Endothelial cell of umbilical vein (primary cell): ENCODE data around the gene RABEP1. TPM values are rescaled to one million over a fixed set of nuclear protein-coding genes. Genes with fewer than 3 reads are reported as not detected.

ENCODE experiments used
- BruUV-seq: library from RNA; stranded (reverse); fragments of 400-500 nt; replicated peaks from 2 replicates; lab custom pipeline; 2021; lab: Mats Ljungman, UMichigan
- CTCF ChIA-PET: fragments of 300-600, 350-600 bp; sonication (Branson Sonifier 250); formaldehyde crosslinking; loops from one replicate; lab custom pipeline; 2021; ENCODE audit warnings: antibody characterized with exemption, inconsistent platforms; lab: Charles Lee
- POLR2A ChIA-PET: fragments of 300-600, 350-600 bp; sonication (Branson Sonifier 250); formaldehyde crosslinking; loops from one replicate; lab custom pipeline; 2021; ENCODE audit warnings: antibody characterized with exemption, inconsistent platforms; lab: Charles Lee
- DNase-seq: peaks from one replicate; pipeline ENCODE4 v3.0.0-alpha.2; 2011; ENCODE audit warnings: low read depth, low spot score
- FAIRE-seq: peaks from 2 replicates; lab custom pipeline; 2011; peaks lifted over from hg19 to GRCh38; lab: Jason Lieb, UNC
- H2AFZ ChIP-seq: 2 replicates; pipeline ENCODE4 v1.6.0; 2012; ENCODE audit warnings: low read depth, low read length, control low read depth, inconsistent platforms
- H3K27ac ChIP-seq: 2 replicates; pipeline ENCODE4 v1.5.1; 2011; ENCODE audit warnings: low read depth, mild to moderate bottlenecking, control low read depth, low read length, moderate library complexity; ENCODE audit not compliant: insufficient read depth
- H3K27me3 ChIP-seq, 2 experiments: 2 replicates each; pipeline versions ENCODE4 v1.6.0 to v1.6.1; 2011; ENCODE audit warnings: low read length in 2 of 2, mixed read lengths in 1 of 2; ENCODE audit not compliant: control insufficient read depth in 2 of 2, insufficient read depth in 2 of 2
- H3K36me3 ChIP-seq, 2 experiments: 2 replicates in 1 of 2; 3 replicates in 1 of 2; pipeline ENCODE4 v1.5.1; 2011; ENCODE audit warnings: low read length in 2 of 2, mild to moderate bottlenecking in 1 of 2, moderate library complexity in 1 of 2; ENCODE audit not compliant: control insufficient read depth in 2 of 2, insufficient read depth in 2 of 2; ENCODE audit errors: extremely low read depth in 1 of 2
- H3K4me1 ChIP-seq: 3 replicates; pipeline ENCODE4 v1.5.1; 2011; ENCODE audit warnings: mild to moderate bottlenecking, low read length; ENCODE audit not compliant: control insufficient read depth, insufficient read depth; ENCODE audit errors: extremely low read depth
- H3K4me2 ChIP-seq: 2 replicates; pipeline ENCODE4 v1.6.1; 2011; ENCODE audit warnings: low read length, control low read depth, mixed read lengths; ENCODE audit not compliant: insufficient read depth
- H3K4me3 ChIP-seq, 3 experiments: fragments of 200-600 bp in 1 of 3; sonication (generic), shearing (Covaris generic) in 1 of 3; replicated peaks in 1 of 3; 2 replicates each; pipeline ENCODE4 v1.5.1; 2011 to 2016; ENCODE audit warnings: control low read depth in 3 of 3, low read length in 3 of 3, mild to moderate bottlenecking in 2 of 3, inconsistent platforms in 1 of 3, low read depth in 1 of 3, moderate library complexity in 1 of 3; ENCODE audit not compliant: insufficient read depth in 1 of 3
- H3K79me2 ChIP-seq: 2 replicates; pipeline ENCODE4 v1.6.0; 2012; ENCODE audit warnings: low read length, inconsistent platforms; ENCODE audit not compliant: control insufficient read depth, insufficient read depth
- H3K9ac ChIP-seq: replicated peaks from 2 replicates; pipeline ENCODE3; 2011; ENCODE audit warnings: low read length, control low read depth; ENCODE audit not compliant: insufficient read depth; ENCODE audit errors: extremely low read depth
- H3K9me1 ChIP-seq: replicated peaks from 3 replicates; pipeline ENCODE4 v1.6.0; 2011; ENCODE audit warnings: mild to moderate bottlenecking, low read length; ENCODE audit not compliant: control insufficient read depth, insufficient read depth; ENCODE audit errors: extremely low read depth
- H3K9me3 ChIP-seq: replicated peaks from 2 replicates; pipeline ENCODE4 v1.5.1; 2012; ENCODE audit warnings: low read length, inconsistent platforms; ENCODE audit not compliant: control insufficient read depth, insufficient read depth
- H4K20me1 ChIP-seq: replicated peaks from 2 replicates; pipeline ENCODE3; 2011; ENCODE audit warnings: mild to moderate bottlenecking, low read length; ENCODE audit not compliant: control insufficient read depth, insufficient read depth; ENCODE audit errors: extremely low read depth
- CTCF ChIP-seq, 2 donors: IDR thresholded peaks; 1 replicate in 1 of 2; 2 replicates in 1 of 2; pipeline ENCODE4 v1.5.1; 2011; ENCODE audit warnings: low read length in 2 of 2, mild to moderate bottlenecking in 2 of 2, moderate library complexity in 2 of 2, control low read depth in 1 of 2, inconsistent platforms in 1 of 2, low read depth in 1 of 2; ENCODE audit not compliant: insufficient read depth in 1 of 2; ENCODE audit errors: extremely low read depth in 1 of 2
- EZH2 ChIP-seq: IDR thresholded peaks from 2 replicates; pipeline ENCODE4 v1.6.1; 2012; ENCODE audit warnings: borderline replicate concordance, low read depth, mild to moderate bottlenecking, moderate library complexity, low read length, inconsistent platforms; ENCODE audit not compliant: severe bottlenecking
- FOS ChIP-seq: IDR thresholded peaks from 2 replicates; pipeline ENCODE4 v1.6.1; 2011; ENCODE audit warnings: mild to moderate bottlenecking, low read length, moderate library complexity, borderline replicate concordance; ENCODE audit not compliant: insufficient read depth
- GATA2 ChIP-seq: IDR thresholded peaks from 2 replicates; pipeline ENCODE4 v1.7.0; 2011; ENCODE audit warnings: low read depth, mild to moderate bottlenecking, moderate library complexity, mixed read lengths, low read length; ENCODE audit not compliant: insufficient read length, insufficient read depth
- JUN ChIP-seq: IDR thresholded peaks from 2 replicates; pipeline ENCODE4 v1.6.1; 2011; ENCODE audit warnings: borderline replicate concordance, low read depth; ENCODE audit not compliant: insufficient read length, insufficient read depth
- MYC ChIP-seq: IDR thresholded peaks from one replicate; pipeline ENCODE4 v1.6.1; 2011; ENCODE audit warnings: mild to moderate bottlenecking, low read depth, low read length
- POLR2A ChIP-seq: IDR thresholded peaks from 2 replicates; pipeline ENCODE4 v1.6.1; 2012; ENCODE audit warnings: low read depth, mild to moderate bottlenecking, control low read depth, low read length
- POLR2AphosphoS5 ChIP-seq: IDR thresholded peaks from 2 replicates; pipeline ENCODE4 v1.6.1; 2012; ENCODE audit warnings: low read depth, mild to moderate bottlenecking, control low read depth, low read length, moderate library complexity; ENCODE audit not compliant: insufficient read depth
- dilution Hi-C: fragments of 300-500 bp; cut with MboI; formaldehyde crosslinking; loops from one replicate; pipeline ENCODE4 v1.15.0; 2019; ENCODE audit warnings: low sequenced_read_pairs; ENCODE audit not compliant: extremely low pct_ligation_motif_present
- intact Hi-C: fragments of 100-400 bp; cut with micrococcal nuclease; formaldehyde crosslinking; loops from one replicate; pipeline ENCODE4 v1.10.0; 2022
- polyA plus RNA-seq, 4 experiments: library from polyadenylated mRNA; depleted of rRNA in 3 of 4; stranded (reverse) in 3 of 4; unstranded in 1 of 4; fragments of >200 nt; gene quantifications; 2 replicates each; pipeline versions ENCODE4 v1.2.1 to v1.2.3, GENCODE V29; 2011 to 2012; ENCODE audit warnings: missing spikeins in 1 of 4
- total RNA-seq: library from RNA; stranded (reverse); gene quantifications from 2 replicates; pipeline ENCODE4 v1.2.3, GENCODE V29; 2021
- TF ChIP-seq, protein P1 (sequence below): IDR thresholded peaks from 2 replicates; pipeline ENCODE4 v1.6.1; 2011; ENCODE audit not compliant: insufficient read depth, insufficient read length

RABEP1 gene
- total and polyA plus RNA-seq, 2 donors (not counting 3 experiments of a cell fraction or from before 2014, with no cell fraction given) = 10.1 to 54.8 TPM

DNA sequence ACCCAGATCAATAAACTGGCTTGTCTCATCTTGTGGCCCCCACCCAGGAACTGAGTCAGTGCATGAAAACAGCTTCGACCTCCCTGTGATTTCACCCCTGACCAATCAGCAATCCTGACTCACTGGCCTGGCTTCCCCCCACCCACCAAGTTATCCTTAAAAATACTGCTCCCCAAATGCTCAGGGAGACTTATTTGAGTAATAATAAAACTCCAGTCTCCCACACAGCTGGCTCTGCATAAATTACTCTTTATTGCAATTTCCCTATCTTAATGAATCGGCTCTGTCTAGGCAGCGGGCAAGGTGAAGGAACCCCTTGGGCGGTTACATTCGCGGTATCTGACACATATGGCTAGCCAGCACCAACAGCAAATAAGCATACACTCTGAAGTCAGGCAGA, 9.8 kb upstream of the RABEP1 start:
- no peak overlapping the region for H2AFZ ChIP-seq
- no peaks in the 10 kb centered on the region for H4K20me1 ChIP-seq
- H3K9ac ChIP-seq = no peak overlapping the region
- POLR2A ChIA-PET = no interaction called here
- H3K27ac ChIP-seq = no peak overlapping the region
- TF ChIP-seq, protein P1, sequence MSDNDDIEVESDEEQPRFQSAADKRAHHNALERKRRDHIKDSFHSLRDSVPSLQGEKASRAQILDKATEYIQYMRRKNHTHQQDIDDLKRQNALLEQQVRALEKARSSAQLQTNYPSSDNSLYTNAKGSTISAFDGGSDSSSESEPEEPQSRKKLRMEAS = no peak
- TF ChIP-seq EZH2 (no peak), GATA2 (no peak), POLR2AphosphoS5 (no peak), POLR2A (no peak), CTCF (IDR thresholded peaks at IDR 0.05; ENCODE audit: extremely low read depth in 1 of 2, insufficient read depth in 1 of 2, low read depth in 1 of 2, low read length in 2 of 2) (no peak), MYC (no peak), JUN (no peak), FOS (no peak)
- dilution Hi-C loops = no loop called here
- BruUV-seq = no TSS peak
- peaks cover 0 to 3% of the 10 kb centered on the region in 2 experiments for H3K27me3 ChIP-seq
- no peaks in the 10 kb centered on the region for H3K4me1 ChIP-seq
- no peak overlapping the region for H3K4me3 ChIP-seq
- intact Hi-C loops = no loop called here
- no peaks in the 10 kb centered on the region for H3K9me1 ChIP-seq
- H3K4me2 ChIP-seq = no peak overlapping the region
- CTCF ChIA-PET = interaction anchor here (1.1 kb wide), 1 partner anchor 35 kb away, joined by 3 read pairs; no protein-coding TSS in a partner anchor
- no peaks in the 10 kb centered on the region for H3K36me3 ChIP-seq
- no peaks in the 10 kb centered on the region for H3K9me3 ChIP-seq
- no peak for DNase-seq
- no peak for FAIRE-seq
- H3K79me2 ChIP-seq = no peaks in the 10 kb centered on the region
